RWPE2 (cell line): ENCODE results near the gene FAM13B.

Experiments
- ATAC-seq: fragments of 200-7000 bp; cut with Tn5 transposase; 3 replicates; pipeline ENCODE4 v1.9.1; 2021; ENCODE audit warnings: low read depth
- DNase-seq: peaks from one replicate; pipeline ENCODE4 v3.0.0-alpha.2; 2020; ENCODE audit warnings: low spot score
- H3K27ac ChIP-seq: fragments of 450-650 bp; 2 replicates; pipeline ENCODE4 v1.5.1; 2017; ENCODE audit warnings: mild to moderate bottlenecking; ENCODE audit not compliant: poor library complexity, severe bottlenecking
- H3K27me3 ChIP-seq: fragments of 250-450 bp; sonication (Bioruptor Pico); 2 replicates; pipeline ENCODE4 v1.5.1; 2021; ENCODE audit warnings: mild to moderate bottlenecking, moderate library complexity; ENCODE audit not compliant: insufficient read depth, poor library complexity, severe bottlenecking
- H3K36me3 ChIP-seq: fragments of 250-450 bp; sonication (Bioruptor Pico); 2 replicates; pipeline ENCODE4 v1.5.1; 2020; ENCODE audit warnings: low read depth, mild to moderate bottlenecking, moderate library complexity
- H3K4me1 ChIP-seq: fragments of 250-450 bp; sonication (Bioruptor Pico); 2 replicates; pipeline ENCODE4 v1.5.1; 2021; ENCODE audit warnings: mild to moderate bottlenecking, moderate library complexity; ENCODE audit not compliant: insufficient read depth, poor library complexity, severe bottlenecking
- H3K4me3 ChIP-seq: fragments of 250-450 bp; sonication (Bioruptor Pico); 2 replicates; pipeline ENCODE4 v1.5.1; 2021; ENCODE audit warnings: mild to moderate bottlenecking, moderate library complexity; ENCODE audit not compliant: severe bottlenecking
- H3K9me3 ChIP-seq: fragments of 250-450 bp; sonication (Bioruptor Pico); 2 replicates; pipeline ENCODE4 v1.5.1; 2021; ENCODE audit warnings: mild to moderate bottlenecking, moderate library complexity; ENCODE audit not compliant: severe bottlenecking
- TF ChIP-seq, protein P1 (sequence below): fragments of 450-650 bp; IDR thresholded peaks from one replicate; pipeline ENCODE4 v1.5.1; 2017; ENCODE audit warnings: mild to moderate bottlenecking, moderate library complexity; ENCODE audit not compliant: poor library complexity, severe bottlenecking

The FAM13B gene

DNA sequence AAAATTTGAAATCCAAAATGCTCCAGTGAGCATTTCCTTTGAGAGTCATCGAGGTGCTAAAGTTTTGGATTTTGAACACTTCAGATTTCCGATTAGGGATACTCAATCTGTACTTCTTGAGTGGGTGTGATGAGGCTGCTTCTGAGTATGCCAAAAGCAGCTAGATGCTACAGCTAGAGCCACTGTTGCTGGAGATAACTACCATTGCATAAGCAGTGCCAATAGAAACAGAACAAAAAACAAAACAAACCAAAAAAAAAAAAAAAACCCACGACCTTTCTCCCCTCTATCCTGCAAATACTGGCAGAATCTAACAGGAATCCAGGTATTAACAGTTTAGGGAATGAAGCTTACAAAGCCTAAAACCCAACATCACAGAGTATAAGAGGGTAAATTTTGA, 100.1 kb downstream of the FAM13B start:
- DNase-seq (no peak), ATAC-seq (no peak)
- Histone ChIP-seq H3K4me3 (no peak overlapping the region), H3K27me3 (no peaks in the 10 kb centered on the region), H3K9me3 (no peaks in the 10 kb centered on the region), H3K4me1 (no peaks in the 10 kb centered on the region), H3K36me3 (peaks cover 10% of the 10 kb centered on the region), H3K27ac (no peak overlapping the region)
- TF ChIP-seq, protein P1, sequence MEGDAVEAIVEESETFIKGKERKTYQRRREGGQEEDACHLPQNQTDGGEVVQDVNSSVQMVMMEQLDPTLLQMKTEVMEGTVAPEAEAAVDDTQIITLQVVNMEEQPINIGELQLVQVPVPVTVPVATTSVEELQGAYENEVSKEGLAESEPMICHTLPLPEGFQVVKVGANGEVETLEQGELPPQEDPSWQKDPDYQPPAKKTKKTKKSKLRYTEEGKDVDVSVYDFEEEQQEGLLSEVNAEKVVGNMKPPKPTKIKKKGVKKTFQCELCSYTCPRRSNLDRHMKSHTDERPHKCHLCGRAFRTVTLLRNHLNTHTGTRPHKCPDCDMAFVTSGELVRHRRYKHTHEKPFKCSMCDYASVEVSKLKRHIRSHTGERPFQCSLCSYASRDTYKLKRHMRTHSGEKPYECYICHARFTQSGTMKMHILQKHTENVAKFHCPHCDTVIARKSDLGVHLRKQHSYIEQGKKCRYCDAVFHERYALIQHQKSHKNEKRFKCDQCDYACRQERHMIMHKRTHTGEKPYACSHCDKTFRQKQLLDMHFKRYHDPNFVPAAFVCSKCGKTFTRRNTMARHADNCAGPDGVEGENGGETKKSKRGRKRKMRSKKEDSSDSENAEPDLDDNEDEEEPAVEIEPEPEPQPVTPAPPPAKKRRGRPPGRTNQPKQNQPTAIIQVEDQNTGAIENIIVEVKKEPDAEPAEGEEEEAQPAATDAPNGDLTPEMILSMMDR: no peak

DNA sequence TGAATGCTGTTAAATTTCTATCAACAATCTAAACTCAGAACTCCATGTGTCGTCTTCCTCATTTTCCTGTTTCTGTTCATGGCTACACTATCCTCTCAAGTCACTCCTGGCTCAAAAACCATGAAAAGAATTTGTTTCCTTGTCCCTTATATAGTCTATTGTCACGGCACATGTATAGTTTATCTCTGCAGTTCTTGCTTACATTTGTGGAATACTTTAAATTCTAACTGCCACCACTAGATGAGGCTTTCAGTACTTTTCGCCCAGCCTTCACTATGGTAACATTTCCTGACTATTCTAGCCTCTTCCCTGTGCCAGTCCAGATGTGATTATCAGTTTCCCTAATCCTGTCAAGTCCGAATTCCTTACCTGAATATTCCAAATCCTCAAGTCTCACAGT, 109.0 kb downstream of the FAM13B start:
- H3K4me3 ChIP-seq: no peak overlapping the region
- H3K27me3 ChIP-seq: no peaks in the 10 kb centered on the region
- TF ChIP-seq, protein P1: no peak
- H3K27ac ChIP-seq: no peak overlapping the region
- H3K4me1 ChIP-seq: no peaks in the 10 kb centered on the region
- H3K36me3 ChIP-seq: 0 out of 2 replicates have a peak, but pooled peaks cover 2% of the 10 kb centered on the region
- 0 out of 3 replicates have a peak, but pooled peaks have one; percentile 37 for ATAC-seq
- no peak for DNase-seq
- no peaks in the 10 kb centered on the region for H3K9me3 ChIP-seq

- Histone ChIP-seq H3K27me3 (no peaks in the 10 kb centered on the region), H3K4me3 (no peak overlapping the region), H3K4me1 (no peaks in the 10 kb centered on the region), H3K27ac (no peak overlapping the region), H3K36me3 (no peaks in the 10 kb centered on the region), H3K9me3 (no peaks in the 10 kb centered on the region)
- TF ChIP-seq, protein P1: no peak
- ATAC-seq (peak; percentile 42; the same call in 1 of the 3 replicates), DNase-seq (no peak)
Measured at GRCh38 chr5:137921931-137922330, 110.9 kb downstream of the FAM13B start.

GRCh38 chr5:137916923-137917322, 116.0 kb downstream of the FAM13B start:
- Histone ChIP-seq H3K36me3 (no peaks in the 10 kb centered on the region), H3K27ac (no peak overlapping the region), H3K4me3 (no peak overlapping the region), H3K4me1 (no peaks in the 10 kb centered on the region), H3K27me3 (no peaks in the 10 kb centered on the region), H3K9me3 (no peaks in the 10 kb centered on the region)
- DNase-seq: no peak
- TF ChIP-seq, protein P1: no peak
- no peak for ATAC-seq

DNA sequence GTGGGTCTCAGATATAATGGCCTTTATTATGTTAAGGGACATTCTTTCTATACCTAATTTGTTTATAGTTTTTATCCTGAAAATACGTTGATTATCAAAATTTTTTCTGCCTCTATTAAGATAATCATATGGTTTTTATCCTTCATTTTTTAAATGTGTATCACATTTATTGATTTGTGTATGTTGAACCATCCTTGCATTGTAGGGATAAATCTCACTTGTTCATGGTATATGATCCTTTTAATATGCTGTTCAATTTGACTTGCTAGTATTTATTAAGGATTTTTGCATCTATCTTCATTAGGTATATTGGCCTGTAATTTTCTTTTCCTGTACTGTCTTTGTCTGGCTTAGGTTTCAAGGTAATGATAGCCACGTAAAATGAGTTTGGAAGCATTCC, 118.1 kb downstream of the FAM13B start:
- ATAC-seq (no peak), DNase-seq (no peak)
- no peaks in the 10 kb centered on the region for H3K9me3 ChIP-seq
- no peaks in the 10 kb centered on the region for H3K27me3 ChIP-seq
- H3K36me3 ChIP-seq: no peaks in the 10 kb centered on the region
- no peak overlapping the region for H3K4me3 ChIP-seq
- H3K27ac ChIP-seq: no peak overlapping the region
- no peaks in the 10 kb centered on the region for H3K4me1 ChIP-seq
- TF ChIP-seq, protein P1: no peak
